ENCODE data around the gene ZNF662.

ZNF662 gene

GRCh38 chr3:42906070-42906847 is at the start of gene ZNF662:
ZNF662 (plus strand) TSS chr3:42906142; CDS start chr3:42908115, 1,973 bp downstream.
- DNase-seq: no peak

DNA sequence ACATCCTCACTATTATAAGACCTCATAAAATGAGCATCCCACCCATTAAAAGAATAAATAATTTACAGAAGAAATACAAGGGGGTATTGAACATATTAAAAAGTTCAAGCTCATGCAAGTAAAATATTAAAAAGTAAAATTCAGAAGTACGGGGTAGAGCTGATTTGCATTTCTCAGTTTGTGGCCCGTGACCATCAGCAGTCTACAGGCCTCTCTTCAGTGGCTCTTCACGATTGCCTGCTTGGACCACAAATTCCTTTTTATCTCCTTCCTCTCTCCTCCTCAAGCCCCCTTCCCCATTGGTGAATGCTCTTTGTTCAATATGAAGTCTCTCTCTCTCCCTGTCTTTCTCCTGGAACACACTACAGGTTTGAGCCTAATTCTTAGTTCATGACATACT is 49.4 kb upstream of the ZNF662 start:
- no peak for DNase-seq

- no peak for DNase-seq
Observed at GRCh38 chr3:42864321-42864950, 41.5 kb upstream of the ZNF662 start.

GRCh38 chr3:42865256-42865655 is 40.7 kb upstream of the ZNF662 start:
- DNase-seq: no peak

GRCh38 chr3:42867138-42867537 is 38.8 kb upstream of the ZNF662 start:
- no peak for DNase-seq

- DNase-seq: no peak
Observed at GRCh38 chr3:42868841-42869240, 37.1 kb upstream of the ZNF662 start.

DNA sequence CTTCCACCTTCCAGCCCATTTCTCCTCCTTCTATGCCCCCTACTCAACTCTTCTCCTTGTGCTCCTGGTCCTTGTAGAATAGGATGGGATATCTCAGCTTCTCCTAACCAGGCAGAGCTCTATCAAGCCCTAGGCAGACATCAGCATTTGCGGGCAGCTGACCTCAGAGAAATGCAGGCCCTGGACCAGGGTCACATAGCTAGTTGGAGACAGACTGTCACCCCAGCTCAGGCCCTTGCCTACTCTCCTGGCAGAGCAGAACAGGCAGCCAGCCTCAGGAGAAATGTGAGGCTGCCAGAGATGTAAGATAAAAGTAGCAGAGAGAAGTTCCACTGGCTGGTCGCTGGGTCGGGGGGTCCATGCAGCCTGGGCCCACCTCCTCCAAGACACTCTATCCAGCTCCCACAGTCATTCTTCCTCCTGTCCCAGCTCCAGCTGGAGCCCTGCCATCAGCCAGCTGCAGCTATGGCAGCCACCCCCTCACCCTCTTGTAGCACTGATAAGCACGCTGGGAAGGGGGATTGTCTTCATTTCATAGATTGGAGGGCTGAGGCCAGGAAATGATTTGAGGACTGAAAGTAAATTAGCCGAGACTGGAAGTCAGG is 34.2 kb upstream of the ZNF662 start:
- no peak for DNase-seq

GRCh38 chr3:42872718-42873117 is 33.2 kb upstream of the ZNF662 start:
- no peak for DNase-seq

DNA sequence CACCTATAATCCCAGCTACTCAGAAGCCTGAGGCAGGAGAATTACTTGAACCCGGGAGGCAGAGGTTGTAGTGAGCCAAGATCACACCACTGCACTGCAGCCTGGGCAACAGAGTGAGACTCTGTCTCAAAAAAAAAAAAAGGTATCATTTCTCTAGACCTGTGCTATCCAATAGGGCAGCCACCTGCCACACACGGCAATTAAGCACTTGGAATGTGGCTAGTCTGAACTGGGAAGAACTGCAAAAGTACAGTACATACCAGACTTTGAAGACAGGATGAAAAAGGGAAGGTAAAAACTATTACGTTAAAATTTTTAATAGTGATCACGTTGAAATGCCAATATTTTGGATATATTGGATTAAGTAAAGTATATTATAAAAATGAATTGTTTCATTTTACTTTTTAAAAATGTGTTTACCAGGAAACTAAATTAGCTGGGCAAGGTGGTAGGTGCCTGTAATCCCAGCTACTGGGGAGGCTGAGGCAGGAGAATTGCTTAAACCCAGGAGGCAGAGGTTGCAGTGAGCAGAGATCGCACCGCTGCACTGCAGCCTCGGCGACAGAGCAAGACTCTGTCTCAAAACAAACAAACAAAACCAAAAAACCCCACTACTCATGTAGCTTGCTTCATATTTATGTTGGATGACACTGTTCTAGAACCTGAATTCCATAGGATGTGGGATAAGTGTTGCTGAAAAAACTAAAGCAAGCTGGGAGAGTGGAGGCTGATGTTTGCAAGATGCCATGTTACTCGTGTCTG is 32.5 kb upstream of the ZNF662 start:
- no peak for DNase-seq

- DNase-seq: no peak
Observed at GRCh38 chr3:42874749-42875148, 31.2 kb upstream of the ZNF662 start.

DNA sequence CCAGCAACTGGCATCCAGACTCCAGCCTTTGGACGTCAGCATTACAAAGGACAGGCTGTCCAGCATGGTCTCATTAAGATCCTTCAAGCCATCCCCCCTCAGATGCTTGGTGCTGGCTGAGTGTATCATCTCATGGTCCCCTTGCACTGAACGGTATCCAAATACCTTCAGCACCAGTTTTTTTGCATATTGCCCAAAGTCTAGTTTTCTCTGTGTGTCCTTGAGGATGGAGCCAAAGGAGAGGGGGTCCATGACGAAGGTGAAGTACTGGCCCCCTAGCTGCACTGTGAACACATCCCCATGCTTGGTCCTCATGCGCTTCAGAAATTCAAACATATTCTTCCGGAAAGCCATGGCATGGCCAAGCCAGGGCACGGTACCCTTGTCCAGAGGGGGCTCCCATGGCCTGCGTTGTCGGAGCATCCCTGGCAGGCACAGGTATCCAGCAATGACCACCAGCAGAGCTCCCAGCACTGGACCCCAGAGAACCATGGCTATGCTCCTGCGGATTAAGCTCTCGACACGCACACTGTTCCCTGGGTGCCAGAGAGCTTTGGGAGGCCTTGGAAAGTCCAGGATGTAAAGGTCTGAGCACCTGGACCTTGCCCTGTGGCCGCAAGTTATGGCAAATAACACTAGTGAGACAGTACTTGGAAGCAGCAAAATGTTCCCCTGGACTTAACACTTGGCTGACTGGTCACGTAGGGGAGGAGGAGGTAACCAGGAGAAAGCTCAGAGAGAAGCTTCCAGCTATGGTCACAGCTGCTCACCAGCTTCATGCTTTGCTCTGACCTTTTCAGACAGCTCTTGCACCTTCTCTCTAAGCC is 30.4 kb upstream of the ZNF662 start, which contains the start of gene CYP8B1:
Gene CYP8B1, minus strand, starts transcription at position 555 of the 827 bp plus-strand sequence. Its CDS starts 63 bp downstream, at position 492.
- no peak for DNase-seq

- DNase-seq: no peak
Observed at GRCh38 chr3:42876401-42876800, 29.5 kb upstream of the ZNF662 start.

DNA sequence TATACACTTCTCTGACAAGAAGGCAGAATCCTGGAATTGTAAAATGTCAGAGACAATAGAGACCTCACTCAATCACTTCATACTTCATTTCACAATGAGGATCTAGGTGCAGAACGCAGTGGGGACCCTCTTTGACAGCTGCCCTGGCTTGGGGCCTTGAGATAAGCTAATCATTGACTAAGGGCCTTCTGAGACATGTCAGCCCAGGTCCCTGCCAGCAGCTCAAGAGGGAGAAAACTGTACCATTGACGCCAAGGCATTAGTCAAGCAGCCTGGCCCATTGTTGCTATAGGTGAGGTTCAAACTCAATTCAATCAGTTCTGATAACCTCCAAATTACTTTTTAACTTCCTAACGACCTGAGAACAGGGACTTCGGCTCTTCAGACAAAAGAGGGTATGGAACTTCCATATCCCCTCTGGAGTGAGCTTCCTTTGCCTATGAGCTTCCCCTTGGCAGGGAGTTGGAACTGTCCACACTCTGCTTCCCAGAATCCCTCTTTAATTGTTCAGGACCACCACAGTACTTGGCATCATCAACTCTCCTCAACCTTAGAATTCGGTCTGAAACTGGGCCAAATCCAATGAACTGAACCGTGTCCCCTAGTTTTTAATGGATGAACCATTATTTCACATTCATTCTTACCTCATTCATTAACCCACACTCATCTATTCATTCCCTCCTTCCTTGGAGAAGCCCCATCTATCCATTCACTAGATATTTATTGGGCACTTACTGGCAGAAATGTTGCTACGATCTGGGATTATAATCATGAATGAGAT is 28.8 kb upstream of the ZNF662 start:
- DNase-seq: no peak

DNA sequence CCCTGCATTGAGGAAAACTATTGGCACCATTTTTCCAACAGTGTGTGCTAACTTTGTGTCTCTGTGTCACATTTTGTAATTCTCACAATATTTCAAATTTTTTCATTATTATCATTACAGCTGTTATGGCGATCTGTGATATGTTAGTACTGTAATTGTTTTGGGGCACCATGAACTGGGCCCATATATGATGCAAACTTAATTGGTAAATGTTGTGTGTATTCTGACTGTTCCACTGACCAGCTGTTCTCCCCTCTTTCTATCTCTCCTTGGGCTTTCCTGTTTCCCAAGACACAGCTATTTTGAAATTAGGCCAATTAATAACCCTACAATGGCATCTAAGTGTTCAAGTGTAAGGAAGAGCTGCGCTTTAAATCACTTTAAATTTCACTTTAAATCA is 28.1 kb upstream of the ZNF662 start:
- no peak for DNase-seq

DNA sequence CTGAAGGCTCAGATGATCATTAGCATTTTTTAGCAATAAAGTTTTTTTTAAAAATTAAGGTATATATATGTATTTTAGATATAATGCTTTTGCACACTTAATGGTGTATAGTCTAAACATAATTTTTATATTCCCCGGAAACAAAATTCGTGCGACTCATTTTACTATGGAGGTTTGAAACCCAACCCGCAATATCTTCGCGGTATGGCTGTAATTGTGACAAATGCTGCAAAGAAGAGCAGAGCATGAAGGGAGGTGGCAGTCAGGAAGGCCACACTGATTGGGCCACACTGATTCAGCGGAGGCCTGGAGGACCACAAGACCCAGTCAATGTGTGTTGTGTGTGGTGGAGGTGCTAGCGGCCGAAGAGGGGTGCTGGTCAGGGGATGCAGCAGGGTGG is 25.8 kb upstream of the ZNF662 start:
- DNase-seq: no peak

DNA sequence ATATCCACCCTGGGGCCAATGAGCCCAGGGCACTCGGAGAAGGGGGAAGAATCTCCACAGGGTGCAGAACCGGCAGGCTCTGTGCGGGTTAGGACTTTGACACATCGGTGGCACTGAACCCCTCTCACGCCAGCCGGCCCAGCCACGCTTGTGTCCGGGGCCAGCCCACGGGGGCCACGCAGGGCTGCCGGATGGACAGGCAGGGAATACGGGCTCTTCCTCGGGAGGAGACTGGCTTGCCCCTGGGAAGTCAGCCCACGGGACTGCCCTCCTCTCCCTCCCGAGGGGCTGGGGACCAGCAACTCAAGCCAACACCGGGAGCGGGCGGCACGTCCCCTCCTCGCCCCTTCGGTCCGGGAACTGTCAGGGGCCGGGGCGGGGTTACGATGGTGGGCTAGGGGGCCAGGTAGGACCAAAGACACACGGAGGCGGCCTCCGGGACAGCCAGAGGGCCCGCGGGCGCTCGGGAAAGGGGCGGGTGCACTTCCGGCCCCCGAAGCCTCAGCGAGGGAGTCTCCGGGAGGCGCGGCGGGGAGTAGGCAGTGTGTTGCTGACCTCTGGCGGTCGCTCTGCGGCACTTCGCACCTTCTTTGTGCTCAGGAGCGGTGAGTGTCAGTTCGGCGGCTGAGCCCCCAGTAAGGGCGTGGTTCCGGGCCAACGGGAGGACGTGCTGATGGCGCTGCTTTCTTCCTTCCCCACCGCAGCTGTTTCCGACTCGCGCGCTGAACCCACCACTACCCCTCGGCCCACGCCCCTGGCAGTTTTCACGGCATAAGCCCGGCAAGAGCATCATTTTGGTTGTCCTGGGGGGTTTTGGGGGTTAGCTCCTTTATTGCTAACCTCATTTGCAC is 25.1 kb upstream of the ZNF662 start:
- DNase-seq: peak; percentile 86

- DNase-seq: peak; percentile 29
Observed at GRCh38 chr3:42883251-42883930, 22.6 kb upstream of the ZNF662 start.

DNA sequence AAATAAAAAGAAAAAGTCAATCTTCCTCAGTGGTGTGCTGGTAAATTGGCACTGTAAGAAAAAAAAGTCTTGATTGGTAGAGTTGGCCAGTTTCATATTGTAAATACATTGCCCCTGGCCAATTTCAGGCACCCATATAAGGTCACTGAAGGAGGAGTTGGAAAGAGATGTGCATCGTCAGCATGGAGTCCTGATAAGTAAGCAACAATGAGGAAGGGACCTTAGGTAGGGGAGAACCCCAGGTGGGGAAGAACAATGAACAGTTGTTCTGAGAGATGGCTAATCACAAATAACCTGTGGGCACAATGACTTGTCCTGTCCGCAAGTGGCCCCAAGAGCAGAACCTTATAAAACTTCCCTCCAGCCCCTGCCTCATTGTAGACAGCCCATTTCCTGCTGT is 21.6 kb upstream of the ZNF662 start:
- no peak for DNase-seq

- no peak for DNase-seq
Observed at GRCh38 chr3:42886294-42886822, 19.6 kb upstream of the ZNF662 start.

GRCh38 chr3:42887084-42887483 is 18.9 kb upstream of the ZNF662 start:
- no peak for DNase-seq
